ENCODE results near the gene DAND5. TPM values are rescaled to one million over a fixed set of nuclear protein-coding genes. Genes with fewer than 3 reads are reported as not detected.

The DAND5 gene
- total and polyA plus RNA-seq, 2 of the 13 experiments (the other 11 are each of a cell fraction or from before 2014, with no cell fraction given), result 0.04 TPM; not detected in 1

GRCh38 chr19:13022111-13022858 is 52.9 kb downstream of the DAND5 start (continued):
- 0 out of 2 replicates have a peak, but pooled peaks have one; percentile 23 for TF ChIP-seq ZBTB4 (CRISPR knock-in tag; IDR thresholded peaks at IDR 0.05; ENCODE audit: borderline replicate concordance)
- no peak for TF ChIP-seq ZNF510 (CRISPR knock-in tag; IDR thresholded peaks at IDR 0.05; ENCODE audit: low read depth)
- no peak for TF ChIP-seq ELK4 (CRISPR knock-in tag; IDR thresholded peaks at IDR 0.05; ENCODE audit: borderline replicate concordance)
- no peak for TF ChIP-seq FOXP4 (CRISPR knock-in tag; IDR thresholded peaks at IDR 0.05)
- TF ChIP-seq NCOA2 (CRISPR knock-in tag; IDR thresholded peaks at IDR 0.05), result no peak
- no peak for TF ChIP-seq TBP (CRISPR knock-in tag; IDR thresholded peaks at IDR 0.05)
- no peak for TF ChIP-seq TFDP2 (CRISPR knock-in tag; IDR thresholded peaks at IDR 0.05)
- no peak for TF ChIP-seq ZNF292 (CRISPR knock-in tag; IDR thresholded peaks at IDR 0.05; ENCODE audit: borderline replicate concordance, low read depth)
- no peak for TF ChIP-seq ZNF782 (CRISPR knock-in tag; IDR thresholded peaks at IDR 0.05; ENCODE audit: borderline replicate concordance)
- no peak for TF ChIP-seq SCMH1 (CRISPR knock-in tag; IDR thresholded peaks at IDR 0.05; ENCODE audit: borderline replicate concordance)
- no peak for TF ChIP-seq ZNF598 (CRISPR knock-in tag; IDR thresholded peaks at IDR 0.05; ENCODE audit: borderline replicate concordance)
- TF ChIP-seq POLR2G (IDR thresholded peaks at IDR 0.05; ENCODE audit: low read depth, low read length), result no peak
- TF ChIP-seq ZFY (CRISPR knock-in tag; IDR thresholded peaks at IDR 0.05), result peak; percentile 25; the same call in 1 of the 2 replicates
- TF ChIP-seq ZNF446 (CRISPR knock-in tag; IDR thresholded peaks at IDR 0.05), result no peak
- no peak for TF ChIP-seq ZBED4 (CRISPR knock-in tag; IDR thresholded peaks at IDR 0.05; ENCODE audit: borderline replicate concordance)
- no peak for TF ChIP-seq SIN3B (IDR thresholded peaks at IDR 0.05; ENCODE audit: low read length)
- peak; percentile 62; the same call in 1 of the 2 replicates for TF ChIP-seq ZBTB38 (CRISPR knock-in tag; IDR thresholded peaks at IDR 0.05)

Measured in HepG2 (cell line).